HEK293T (cell line): ENCODE results near the gene PCDHB3.

ENCODE experiments used
- ARNT ChIP-seq: fragments of 450-650 bp; IDR thresholded peaks from 2 replicates; pipeline ENCODE4 v1.6.1; 2017; ENCODE audit warnings: mild to moderate bottlenecking
- BHLHE40 ChIP-seq: fragments of 450-650 bp; IDR thresholded peaks from 2 replicates; pipeline ENCODE4 v1.6.1; 2016; ENCODE audit warnings: mild to moderate bottlenecking, moderate library complexity, borderline replicate concordance
- ELF4 ChIP-seq: fragments of 450-650 bp; IDR thresholded peaks from 2 replicates; pipeline ENCODE4 v1.6.1; 2017; ENCODE audit warnings: antibody characterized with exemption
- FOXA1 ChIP-seq: fragments of 450-650 bp; IDR thresholded peaks from 2 replicates; pipeline ENCODE4 v1.6.1; 2016; ENCODE audit warnings: mild to moderate bottlenecking
- FOXM1 ChIP-seq: fragments of 450-650 bp; IDR thresholded peaks from 2 replicates; pipeline ENCODE4 v1.6.1; 2017; ENCODE audit warnings: mild to moderate bottlenecking, borderline replicate concordance
- L3MBTL2 ChIP-seq: fragments of 450-650 bp; conservative IDR thresholded peaks from 2 replicates; pipeline ENCODE4 v1.6.1; 2016; ENCODE audit warnings: mild to moderate bottlenecking
- LEF1 ChIP-seq: fragments of 450-650 bp; IDR thresholded peaks from 2 replicates; pipeline ENCODE4 v1.6.1; 2017; ENCODE audit warnings: mild to moderate bottlenecking, borderline replicate concordance
- NFRKB ChIP-seq: fragments of 450-650 bp; IDR thresholded peaks from 2 replicates; pipeline ENCODE4 v1.6.1; 2016; ENCODE audit warnings: mild to moderate bottlenecking, moderate library complexity
- SP1 ChIP-seq: fragments of 450-650 bp; IDR thresholded peaks from 2 replicates; pipeline ENCODE4 v1.6.1; 2017
- SUZ12 ChIP-seq: fragments of 450-650 bp; IDR thresholded peaks from 2 replicates; pipeline ENCODE4 v1.6.1; 2016; ENCODE audit warnings: mild to moderate bottlenecking
- TARDBP ChIP-seq: fragments of 450-650 bp; IDR thresholded peaks from 2 replicates; pipeline ENCODE4 v1.6.1; 2016
- ZNF384 ChIP-seq: fragments of 450-650 bp; IDR thresholded peaks from 2 replicates; pipeline ENCODE4 v1.6.1; 2016

DNA sequence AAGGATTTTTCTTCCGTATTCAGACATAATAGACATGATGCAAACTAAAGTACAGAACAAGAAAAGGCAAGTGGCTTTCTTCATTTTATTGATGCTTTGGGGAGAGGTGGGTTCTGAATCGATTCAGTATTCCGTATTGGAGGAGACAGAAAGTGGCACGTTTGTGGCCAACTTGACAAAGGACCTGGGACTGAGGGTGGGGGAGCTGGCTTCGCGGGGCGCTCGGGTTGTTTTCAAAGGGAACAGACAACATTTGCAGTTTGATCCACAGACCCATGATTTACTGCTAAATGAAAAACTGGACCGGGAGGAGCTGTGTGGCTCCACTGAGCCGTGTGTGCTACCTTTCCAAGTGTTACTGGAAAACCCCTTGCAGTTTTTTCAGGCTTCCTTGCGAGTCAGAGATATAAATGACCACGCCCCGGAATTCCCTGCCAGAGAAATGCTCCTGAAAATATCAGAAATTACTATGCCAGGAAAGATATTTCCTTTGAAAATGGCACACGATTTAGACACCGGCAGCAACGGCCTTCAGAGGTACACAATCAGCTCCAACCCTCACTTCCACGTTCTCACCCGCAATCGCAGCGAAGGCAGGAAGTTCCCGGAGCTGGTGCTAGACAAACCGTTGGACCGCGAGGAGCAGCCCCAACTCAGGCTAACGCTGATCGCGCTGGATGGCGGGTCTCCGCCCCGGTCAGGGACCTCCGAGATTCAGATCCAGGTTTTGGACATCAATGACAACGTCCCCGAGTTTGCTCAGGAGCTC, 50.1 kb downstream of the PCDHB3 start:
- TF ChIP-seq NFRKB (no peak), ARNT (no peak), ZNF384 (no peak), SP1 (no peak), BHLHE40 (no peak), ELF4 (no peak), LEF1 (no peak), FOXA1 (no peak), FOXM1 (no peak), TARDBP (no peak), SUZ12 (no peak), L3MBTL2 (no peak)
